SK-N-SH (cell line): ENCODE data around the gene R3HDM2. TPM values are rescaled to one million over a fixed set of nuclear protein-coding genes. Genes with fewer than 3 reads are reported as not detected.
A peak's percentile ranks its signal among the peaks of the same experiment; 100 is the strongest.
"Not testable (repeated sequence)": the region's sequence is repeated elsewhere in the genome, so short reads cannot be mapped to it uniquely, and the experiment has no call there.

ENCODE experiments used
- CTCF ChIA-PET: fragments of 300-600, 350-600 bp; formaldehyde crosslinking; extraction: SDS; loops from one replicate; lab custom pipeline; 2021; lab: Yijun Ruan, JAX
- POLR2A ChIA-PET: fragments of 350-600 bp; sonication (Branson Sonifier 250); formaldehyde crosslinking; extraction: SDS; loops from one replicate; lab custom pipeline; 2020; ENCODE audit warnings: antibody characterized with exemption, inconsistent platforms; lab: Yijun Ruan, JAX
- DNase-seq: peaks from one replicate; pipeline ENCODE4 v3.0.0; 2012
- H2AFZ ChIP-seq: fragments of 200-600 bp; sonication (generic); 2 replicates; pipeline ENCODE4 v1.8.1; 2016; ENCODE audit warnings: antibody characterized with exemption, mild to moderate bottlenecking, low read depth
- H3F3A ChIP-seq: fragments of 200-600 bp; sonication (generic); replicated peaks from 2 replicates; pipeline ENCODE3; 2016; ENCODE audit warnings: antibody characterized with exemption, mild to moderate bottlenecking; ENCODE audit not compliant: insufficient read depth
- H3K27ac ChIP-seq, 2 experiments: fragments of 200-500 bp in 1 of 2; fragments of 200-600 bp in 1 of 2; sonication (Bioruptor generic) in 1 of 2; sonication (generic), shearing (Covaris generic) in 1 of 2; 2 replicates each; pipeline versions ENCODE4 v1.5.1 to v1.6.1; 2014 to 2016; ENCODE audit warnings: low read depth in 2 of 2, inconsistent platforms in 1 of 2, low read length in 1 of 2, mild to moderate bottlenecking in 1 of 2, mixed read lengths in 1 of 2
- H3K27me3 ChIP-seq: fragments of 200-600 bp; sonication (generic), shearing (Covaris generic); 2 replicates; pipeline ENCODE4 v1.6.1; 2016; ENCODE audit warnings: mixed run types; ENCODE audit not compliant: insufficient read depth
- H3K36me3 ChIP-seq, 2 experiments: fragments of 200-500 bp in 1 of 2; fragments of 200-600 bp in 1 of 2; sonication (Bioruptor generic) in 1 of 2; sonication (generic) in 1 of 2; replicated peaks in 1 of 2; 2 replicates each; pipeline versions ENCODE3 to v1.5.1; 2014 to 2016; ENCODE audit warnings: low read length in 1 of 2, mild to moderate bottlenecking in 1 of 2; ENCODE audit not compliant: insufficient read depth in 2 of 2, control insufficient read depth in 1 of 2
- H3K4me1 ChIP-seq, 2 experiments: fragments of 200-500 bp in 1 of 2; fragments of 200-600 bp in 1 of 2; sonication (Bioruptor generic) in 1 of 2; sonication (generic), shearing (Covaris generic) in 1 of 2; 2 replicates each; pipeline versions ENCODE4 v1.5.1 to v1.6.1; 2014 to 2016; ENCODE audit warnings: low read depth in 1 of 2, low read length in 1 of 2, mixed run types in 1 of 2; ENCODE audit not compliant: insufficient read depth in 2 of 2, control insufficient read depth in 1 of 2
- H3K4me2 ChIP-seq: fragments of 200-600 bp; sonication (generic), shearing (Covaris generic); 2 replicates; pipeline ENCODE4 v1.6.1; 2017; ENCODE audit warnings: mixed run types
- H3K4me3 ChIP-seq, 2 experiments: fragments of 200-500 bp in 1 of 2; fragments of 200-600 bp in 1 of 2; sonication (Bioruptor generic) in 1 of 2; sonication (generic), shearing (Covaris generic) in 1 of 2; 2 replicates each; pipeline versions ENCODE4 v1.5.1 to v1.8.1; 2014 to 2016; ENCODE audit warnings: low read depth in 2 of 2, inconsistent platforms in 1 of 2, low read length in 1 of 2, mild to moderate bottlenecking in 1 of 2, mixed read lengths in 1 of 2, moderate library complexity in 1 of 2
- H3K79me2 ChIP-seq: fragments of 200-600 bp; sonication (generic); 2 replicates; pipeline ENCODE4 v1.8.1; 2017; ENCODE audit warnings: mild to moderate bottlenecking; ENCODE audit not compliant: insufficient read depth
- H3K9ac ChIP-seq: fragments of 200-600 bp; sonication (generic); 2 replicates; pipeline ENCODE4 v1.6.1; 2017; ENCODE audit warnings: mixed run types
- H3K9me2 ChIP-seq: fragments of 200-600 bp; sonication (generic); 2 replicates; pipeline ENCODE4 v1.6.1; 2017; ENCODE audit warnings: mixed run types
- H3K9me3 ChIP-seq: fragments of 200-600 bp; sonication (generic); 2 replicates; pipeline ENCODE4 v1.6.1; 2017; ENCODE audit warnings: mixed run types, mild to moderate bottlenecking, moderate library complexity
- H4K20me1 ChIP-seq: fragments of 200-600 bp; sonication (generic); 2 replicates; pipeline ENCODE4 v1.6.1; 2017; ENCODE audit warnings: mild to moderate bottlenecking, mixed run types; ENCODE audit not compliant: insufficient read depth
- CTCF ChIP-seq: fragments of 200-600 bp; sonication (generic); IDR thresholded peaks from 2 replicates; pipeline ENCODE4 v1.6.1; 2017; ENCODE audit warnings: antibody characterized with exemption, mild to moderate bottlenecking, moderate library complexity
- EP300 ChIP-seq, 2 experiments: IDR thresholded peaks; 2 replicates each; pipeline versions ENCODE4 v1.4.0 to v1.6.1; 2012; ENCODE audit warnings: borderline replicate concordance in 1 of 2, low read depth in 1 of 2, low read length in 1 of 2
- FOSL2 ChIP-seq: IDR thresholded peaks from 2 replicates; pipeline ENCODE4 v1.4.0; 2012; ENCODE audit warnings: low read depth, mild to moderate bottlenecking, moderate library complexity, borderline replicate concordance
- GATA2 ChIP-seq: sonication (generic); formaldehyde crosslinking; IDR thresholded peaks from 2 replicates; pipeline ENCODE4 v1.5.0; 2020; ENCODE audit warnings: mild to moderate bottlenecking, missing genetic modification reagents
- IRF3 ChIP-seq: fragments of 150-350 bp; IDR thresholded peaks from 2 replicates; pipeline ENCODE4 v1.6.1; 2016; ENCODE audit warnings: mild to moderate bottlenecking, low read depth, low read length
- JUND ChIP-seq: IDR thresholded peaks from 2 replicates; pipeline ENCODE4 v1.4.0; 2012
- MAX ChIP-seq: IDR thresholded peaks from 2 replicates; pipeline ENCODE4 v1.4.0; 2012; ENCODE audit warnings: low read depth
- MEF2A ChIP-seq: IDR thresholded peaks from 2 replicates; pipeline ENCODE4 v1.4.0; 2012; ENCODE audit warnings: low read depth, borderline replicate concordance
- NFIC ChIP-seq: IDR thresholded peaks from 2 replicates; pipeline ENCODE4 v1.4.0; 2012; ENCODE audit warnings: borderline replicate concordance
- NRF1 ChIP-seq: IDR thresholded peaks from 2 replicates; pipeline ENCODE4 v1.6.1; 2012; ENCODE audit warnings: low read depth, mild to moderate bottlenecking, low read length
- PBX3 ChIP-seq: IDR thresholded peaks from 2 replicates; pipeline ENCODE4; 2012
- RAD21 ChIP-seq: IDR thresholded peaks from 2 replicates; pipeline ENCODE4 v1.6.1; 2012; ENCODE audit warnings: mild to moderate bottlenecking, low read length
- REST ChIP-seq: IDR thresholded peaks from 2 replicates; pipeline ENCODE4 v1.6.1; 2012; ENCODE audit warnings: mild to moderate bottlenecking, low read depth, low read length, moderate library complexity
- TAF1 ChIP-seq: IDR thresholded peaks from 2 replicates; pipeline ENCODE4 v1.6.1; 2012; ENCODE audit warnings: low read depth, mild to moderate bottlenecking, low read length, moderate library complexity, borderline replicate concordance
- TCF12 ChIP-seq: IDR thresholded peaks from 2 replicates; pipeline ENCODE4 v1.4.0; 2012
- USF2 ChIP-seq: fragments of 150-350 bp; IDR thresholded peaks from 2 replicates; pipeline ENCODE4 v1.6.1; 2017; ENCODE audit warnings: antibody characterized with exemption, low read length, low read depth, borderline replicate concordance
- YY1 ChIP-seq: IDR thresholded peaks from 2 replicates; pipeline ENCODE4 v1.4.0; 2012; ENCODE audit warnings: low read depth, mild to moderate bottlenecking
- WGBS: methylation state at CpG from one replicate; pipeline ENCODE4 v1.1.6; 2017; ENCODE audit warnings: low lambda C conversion rate; 5-methylcytosine and 5-hydroxymethylcytosine counted together
- polyA plus RNA-seq, 3 experiments: library from polyadenylated mRNA; depleted of rRNA; stranded (reverse); fragments of >200 nt; gene quantifications; 2 replicates each; pipeline ENCODE4 v1.2.3, GENCODE V29; 2012

R3HDM2 gene
- polyA plus RNA-seq, 1 of the 3 experiments (the other 2 are of a cell fraction): 23.1 TPM

GRCh38 chr12:57428965-57429364 is 1.9 kb downstream of the R3HDM2 start:
- H4K20me1 ChIP-seq: no peaks in the 10 kb centered on the region
- CTCF ChIA-PET: interaction anchor here (0.6 to 2.1 kb wide), 7 partner anchors 24 to 215 kb away, joined by 3 to 10 read pairs (median 4); partner anchors contain the start of genes GLI1 and INHBE
- peaks cover 0 to 7% of the 10 kb centered on the region in 2 experiments for H3K36me3 ChIP-seq
- H3K9me2 ChIP-seq: no peaks in the 10 kb centered on the region
- H3K4me3 ChIP-seq: no peak overlapping the region
- H3K4me1 ChIP-seq: peaks cover 0 to 3% of the 10 kb centered on the region in 2 experiments; a peak in 1 of 4 replicates
- no peak overlapping the region; a peak in 1 of 4 replicates for H3K27ac ChIP-seq
- peak overlapping the region; percentile 78 for H3K4me2 ChIP-seq
- no peaks in the 10 kb centered on the region for H3K9me3 ChIP-seq
- H2AFZ ChIP-seq: no peak overlapping the region
- H3K27me3 ChIP-seq: no peaks in the 10 kb centered on the region
- peaks cover 59% of the 10 kb centered on the region for H3K79me2 ChIP-seq
- TF ChIP-seq CTCF (no peak), NFIC (no peak), PBX3 (no peak), USF2 (no peak), IRF3 (no peak), FOSL2 (no peak), EP300 (IDR thresholded peaks at IDR 0.05; ENCODE audit: borderline replicate concordance in 1 of 2, low read depth in 1 of 2, low read length in 1 of 2) (no peak), REST (no peak), TAF1 (no peak), NRF1 (no peak), TCF12 (no peak), RAD21 (no peak), GATA2 (CRISPR knock-in tag) (no peak), JUND (no peak), YY1 (no peak), MEF2A (no peak), MAX (no peak)
- peak overlapping the region; percentile 82; the same call in 1 of the 2 replicates for H3K9ac ChIP-seq
- DNase-seq: no peak
- 91% methylated on average over 6 of the region's 6 CpGs for WGBS
- peaks cover 9% of the 10 kb centered on the region for H3F3A ChIP-seq
- POLR2A ChIA-PET: no interaction called here

GRCh38 chr12:57426948-57427347 is 3.9 kb downstream of the R3HDM2 start:
- H3K4me2 ChIP-seq, H2AFZ ChIP-seq, H3K9ac ChIP-seq, H3K27me3 ChIP-seq, H3K36me3 ChIP-seq, H3K4me1 ChIP-seq, H3K9me2 ChIP-seq, POLR2A ChIA-PET, H4K20me1 ChIP-seq, H3K27ac ChIP-seq, H3K9me3 ChIP-seq, H3K4me3 ChIP-seq, H3F3A ChIP-seq, DNase-seq: not testable (repeated sequence)
- CTCF ChIA-PET: interaction anchor here (0.6 to 2.7 kb wide), 3 partner anchors 25 to 119 kb away, joined by 3 to 12 read pairs (median 3); no protein-coding TSS in a partner anchor
- peaks cover 78% of the 10 kb centered on the region for H3K79me2 ChIP-seq
- WGBS: 96% methylated on average over 10 of the region's 10 CpGs
